Neural cell (in vitro differentiated cells): ENCODE results near the gene UNC5C. TPM values are rescaled to one million over a fixed set of nuclear protein-coding genes. Genes with fewer than 3 reads are reported as not detected.

ENCODE experiments used
- H2AFZ ChIP-seq: fragments of 200-600, 300-800 bp; sonication (generic), shearing (Covaris generic); 2 replicates; pipeline ENCODE4 v1.6.0; 2014; ENCODE audit warnings: low read depth, mild to moderate bottlenecking, antibody characterized with exemption, low read length, moderate library complexity
- H3F3A ChIP-seq: fragments of 200-600 bp; shearing (Covaris generic); 2 replicates; pipeline ENCODE4 v1.6.1; 2016; ENCODE audit warnings: mild to moderate bottlenecking, moderate library complexity, mixed read lengths, antibody characterized with exemption, low read length; ENCODE audit not compliant: insufficient read depth, poor library complexity, severe bottlenecking
- H3K27ac ChIP-seq: fragments of 200-600, 300-800 bp; sonication (generic), shearing (Covaris generic); 2 replicates; pipeline ENCODE4 v1.5.1; 2014; ENCODE audit warnings: mild to moderate bottlenecking, low read length, moderate library complexity
- H3K27me3 ChIP-seq: fragments of 300-800, 200-600 bp; sonication (generic), shearing (Covaris generic); 2 replicates; pipeline ENCODE4 v1.6.0; 2014; ENCODE audit warnings: mild to moderate bottlenecking, low read depth, low read length, moderate library complexity; ENCODE audit not compliant: insufficient read depth
- H3K36me3 ChIP-seq: fragments of 300-800, 200-600 bp; sonication (generic), shearing (Covaris generic); 2 replicates; pipeline ENCODE4 v1.5.1; 2014; ENCODE audit warnings: mild to moderate bottlenecking, antibody characterized with exemption, low read length, moderate library complexity; ENCODE audit not compliant: insufficient read depth
- H3K4me2 ChIP-seq: fragments of 300-800, 200-600 bp; sonication (generic), shearing (Covaris generic); 2 replicates; pipeline ENCODE4 v1.6.0; 2014; ENCODE audit warnings: mild to moderate bottlenecking, low read length
- H3K4me3 ChIP-seq: fragments of 300-800, 200-600 bp; sonication (generic), shearing (Covaris generic); 2 replicates; pipeline ENCODE4 v1.5.1; 2014; ENCODE audit warnings: mild to moderate bottlenecking, low read length, moderate library complexity
- H3K79me2 ChIP-seq: fragments of 200-600 bp; shearing (Covaris generic); replicated peaks from 2 replicates; pipeline ENCODE4 v1.6.0; 2014; ENCODE audit warnings: mild to moderate bottlenecking, low read length, moderate library complexity; ENCODE audit not compliant: insufficient read depth
- H3K9ac ChIP-seq: fragments of 300-800, 200-600 bp; sonication (generic), shearing (Covaris generic); 2 replicates; pipeline ENCODE4 v1.6.1; 2016; ENCODE audit warnings: mild to moderate bottlenecking, low read length, mixed read lengths
- H3K9me2 ChIP-seq: fragments of 200-600 bp; shearing (Covaris generic); 2 replicates; pipeline ENCODE4 v1.6.1; 2016; ENCODE audit warnings: mild to moderate bottlenecking, low read length, mixed read lengths; ENCODE audit not compliant: insufficient read depth
- H3K9me3 ChIP-seq: fragments of 200-600, 300-800 bp; sonication (generic), shearing (Covaris generic); 2 replicates; pipeline ENCODE4 v1.6.1; 2016; ENCODE audit warnings: mild to moderate bottlenecking, mixed run types, low read length, moderate library complexity, mixed read lengths
- H4K20me1 ChIP-seq: fragments of 200-600 bp; shearing (Covaris generic); 2 replicates; pipeline ENCODE4 v1.6.1; 2016; ENCODE audit warnings: mild to moderate bottlenecking, mixed run types; ENCODE audit not compliant: insufficient read depth
- CTCF ChIP-seq: fragments of 450-650 bp; IDR thresholded peaks from 2 replicates; pipeline ENCODE4 v1.5.1; 2014; ENCODE audit warnings: antibody characterized with exemption, mild to moderate bottlenecking, moderate library complexity; ENCODE audit not compliant: poor library complexity, severe bottlenecking
- EP300 ChIP-seq: fragments of 450-650 bp; conservative IDR thresholded peaks from 2 replicates; pipeline ENCODE4 v1.6.1; 2014; ENCODE audit warnings: antibody characterized with exemption, mild to moderate bottlenecking, moderate library complexity; ENCODE audit not compliant: poor library complexity, severe bottlenecking
- EZH2 ChIP-seq: fragments of 200-600, 300-800 bp; shearing (Covaris generic), sonication (generic); IDR thresholded peaks from 2 replicates; pipeline ENCODE4 v1.6.1; 2014; ENCODE audit warnings: antibody characterized with exemption, low read length, borderline replicate concordance, mild to moderate bottlenecking; ENCODE audit not compliant: insufficient read depth, poor library complexity, severe bottlenecking
- MXI1 ChIP-seq: fragments of 450-650 bp; conservative IDR thresholded peaks from 2 replicates; pipeline ENCODE4 v1.6.1; 2014; ENCODE audit warnings: antibody characterized with exemption, mild to moderate bottlenecking; ENCODE audit not compliant: poor library complexity, severe bottlenecking
- POLR2AphosphoS5 ChIP-seq: IDR thresholded peaks from 2 replicates; pipeline ENCODE4 v1.6.1; 2012
- RAD21 ChIP-seq: fragments of 450-650 bp; conservative IDR thresholded peaks from 2 replicates; pipeline ENCODE4 v1.6.1; 2014; ENCODE audit warnings: antibody characterized with exemption, mild to moderate bottlenecking, moderate library complexity
- REST ChIP-seq: IDR thresholded peaks from 2 replicates; pipeline ENCODE4 v1.6.1; 2012; ENCODE audit warnings: borderline replicate concordance
- SMC3 ChIP-seq: fragments of 450-650 bp; conservative IDR thresholded peaks from 2 replicates; pipeline ENCODE4 v1.6.1; 2014; ENCODE audit warnings: antibody characterized with exemption, mild to moderate bottlenecking, moderate library complexity; ENCODE audit not compliant: poor library complexity
- TAF1 ChIP-seq: IDR thresholded peaks from 2 replicates; pipeline ENCODE4 v1.6.1; 2012; ENCODE audit warnings: low read depth
- polyA plus RNA-seq: library from polyadenylated mRNA; depleted of rRNA; stranded (reverse); fragments of >200 nt; gene quantifications from 2 replicates; pipeline ENCODE4 v1.2.3, GENCODE V29; 2014

Gene UNC5C
- polyA plus RNA-seq, 1 donor from 2014 or later: 0.56 TPM

GRCh38 chr4:95445251-95445650 lies 103.5 kb downstream of the UNC5C start:
- Histone ChIP-seq H3K4me3 (no peak overlapping the region), H3K79me2 (no peaks in the 10 kb centered on the region), H2AFZ (no peak overlapping the region), H3K9me2 (no peaks in the 10 kb centered on the region), H4K20me1 (no peaks in the 10 kb centered on the region), H3K36me3 (no peaks in the 10 kb centered on the region), H3K27ac (no peak overlapping the region), H3F3A (no peaks in the 10 kb centered on the region), H3K9me3 (no peaks in the 10 kb centered on the region), H3K27me3 (no peaks in the 10 kb centered on the region), H3K9ac (no peak overlapping the region), H3K4me2 (no peak overlapping the region)
- no peak for TF ChIP-seq EP300
- no peak for TF ChIP-seq POLR2AphosphoS5
- no peak for TF ChIP-seq SMC3
- no peak for TF ChIP-seq TAF1
- no peak for TF ChIP-seq REST
- TF ChIP-seq MXI1: no peak
- no peak for TF ChIP-seq CTCF
- TF ChIP-seq EZH2: no peak
- TF ChIP-seq RAD21: no peak

GRCh38 chr4:95444812-95445211 lies 104.0 kb downstream of the UNC5C start:
- H3K9me2 ChIP-seq: no peaks in the 10 kb centered on the region
- no peak overlapping the region for H3K4me2 ChIP-seq
- no peak overlapping the region for H2AFZ ChIP-seq
- no peak overlapping the region for H3K9ac ChIP-seq
- H4K20me1 ChIP-seq: no peaks in the 10 kb centered on the region
- no peak overlapping the region for H3K4me3 ChIP-seq
- no peak overlapping the region for H3K27ac ChIP-seq
- H3K79me2 ChIP-seq: no peaks in the 10 kb centered on the region
- no peaks in the 10 kb centered on the region for H3K36me3 ChIP-seq
- H3F3A ChIP-seq: no peaks in the 10 kb centered on the region
- no peaks in the 10 kb centered on the region for H3K9me3 ChIP-seq
- TF ChIP-seq EP300 (peak; percentile 11), SMC3 (no peak), REST (no peak)
- no peaks in the 10 kb centered on the region for H3K27me3 ChIP-seq
